Mesenchymal stem cell (in vitro differentiated cells and primary cell): ENCODE data around the gene CTAGE9.

Experiments used
- DNase-seq: peaks from one replicate; pipeline ENCODE4 v3.0.0-alpha.2; 2013
- H2AFZ ChIP-seq: one replicate; pipeline ENCODE4 v1.6.1; 2013; ENCODE audit warnings: low read depth, mild to moderate bottlenecking, control low read depth, inconsistent platforms, low read length, moderate library complexity
- H2AK5ac ChIP-seq: 2 replicates; pipeline ENCODE4 v1.6.1; 2013; ENCODE audit warnings: low read length, moderate library complexity, mild to moderate bottlenecking, inconsistent platforms; ENCODE audit not compliant: severe bottlenecking
- H2BK120ac ChIP-seq: one replicate; pipeline ENCODE4 v1.6.1; 2013; ENCODE audit warnings: low read depth, mild to moderate bottlenecking, inconsistent platforms, low read length, moderate library complexity
- H2BK12ac ChIP-seq, 2 experiments: one replicate each; pipeline ENCODE4 v1.6.1; 2013; ENCODE audit warnings: inconsistent platforms in 2 of 2, low read length in 2 of 2, mild to moderate bottlenecking in 2 of 2, moderate library complexity in 2 of 2, control low read depth in 1 of 2
- H2BK15ac ChIP-seq: one replicate; pipeline ENCODE4 v1.6.1; 2013; ENCODE audit warnings: mild to moderate bottlenecking, low read depth, inconsistent platforms; ENCODE audit not compliant: poor library complexity, severe bottlenecking
- H2BK5ac ChIP-seq: 2 replicates; pipeline ENCODE4 v1.6.1; 2013; ENCODE audit warnings: low read depth, mild to moderate bottlenecking, low read length, control low read depth, inconsistent platforms; ENCODE audit not compliant: poor library complexity, severe bottlenecking
- H3K14ac ChIP-seq, 2 experiments: one replicate each; pipeline ENCODE4 v1.6.1; 2013; ENCODE audit warnings: inconsistent platforms in 2 of 2, low read length in 2 of 2, control low read depth in 1 of 2, mild to moderate bottlenecking in 1 of 2, moderate library complexity in 1 of 2
- H3K18ac ChIP-seq, 2 experiments: one replicate each; pipeline ENCODE4 v1.6.1; 2013; ENCODE audit warnings: inconsistent platforms in 2 of 2, low read length in 2 of 2, control low read depth in 1 of 2, low read depth in 1 of 2, mild to moderate bottlenecking in 1 of 2
- H3K23ac ChIP-seq, 2 experiments: one replicate each; pipeline ENCODE4 v1.6.1; 2013; ENCODE audit warnings: inconsistent platforms in 2 of 2, low read length in 2 of 2, mild to moderate bottlenecking in 2 of 2, moderate library complexity in 2 of 2, control low read depth in 1 of 2
- H3K27ac ChIP-seq: 2 replicates; pipeline ENCODE4 v1.5.1; 2013; ENCODE audit warnings: mild to moderate bottlenecking, moderate library complexity, low read length, control low read depth, inconsistent platforms; ENCODE audit not compliant: poor library complexity, severe bottlenecking
- H3K27me3 ChIP-seq, 2 experiments: 2 replicates each; pipeline versions ENCODE4 v1.6.1 to v1.7.0; 2013; ENCODE audit warnings: low read length in 2 of 2, mild to moderate bottlenecking in 2 of 2, moderate library complexity in 2 of 2, control low read depth in 1 of 2, inconsistent platforms in 1 of 2; ENCODE audit not compliant: control insufficient read depth in 1 of 2, insufficient read depth in 1 of 2
- H3K36me3 ChIP-seq, 2 experiments: 2 replicates each; pipeline versions ENCODE4 v1.6.1 to v1.7.0; 2013; ENCODE audit warnings: low read length in 2 of 2, control low read depth in 1 of 2, inconsistent platforms in 1 of 2, low read depth in 1 of 2, mild to moderate bottlenecking in 1 of 2; ENCODE audit not compliant: insufficient read depth in 2 of 2, control insufficient read depth in 1 of 2
- H3K4ac ChIP-seq, 2 experiments: one replicate each; pipeline ENCODE4 v1.6.1; 2013; ENCODE audit warnings: inconsistent platforms in 2 of 2, low read length in 2 of 2, mild to moderate bottlenecking in 2 of 2, moderate library complexity in 2 of 2, control low read depth in 1 of 2, low read depth in 1 of 2
- H3K4me1 ChIP-seq: 2 replicates; pipeline ENCODE4 v1.6.1; 2013; ENCODE audit warnings: low read depth, low read length, control low read depth; ENCODE audit not compliant: control insufficient read depth, insufficient read depth
- H3K4me2 ChIP-seq: 2 replicates; pipeline ENCODE4 v1.6.1; 2013; ENCODE audit warnings: low read length, mild to moderate bottlenecking, inconsistent platforms; ENCODE audit not compliant: poor library complexity, severe bottlenecking
- H3K4me3 ChIP-seq, 2 experiments: 2 replicates each; pipeline versions ENCODE4 v1.5.1 to v1.7.0; 2013; ENCODE audit warnings: low read length in 2 of 2, mild to moderate bottlenecking in 2 of 2, control low read depth in 1 of 2, low read depth in 1 of 2; ENCODE audit not compliant: insufficient read depth in 1 of 2
- H3K79me1 ChIP-seq: replicated peaks from 2 replicates; pipeline ENCODE4 v1.6.1; 2013; ENCODE audit warnings: mild to moderate bottlenecking, control low read depth, low read length, inconsistent platforms; ENCODE audit not compliant: poor library complexity, severe bottlenecking
- H3K9ac ChIP-seq: 2 replicates; pipeline ENCODE4 v1.7.0; 2013; ENCODE audit warnings: mild to moderate bottlenecking, low read length, moderate library complexity
- H3K9me3 ChIP-seq: 2 replicates; pipeline ENCODE4 v1.7.0; 2013; ENCODE audit warnings: mild to moderate bottlenecking, low read length; ENCODE audit not compliant: control insufficient read depth
- H4K8ac ChIP-seq: one replicate; pipeline ENCODE4 v1.6.1; 2013; ENCODE audit warnings: inconsistent platforms, mild to moderate bottlenecking, low read length, moderate library complexity
- H4K91ac ChIP-seq: one replicate; pipeline ENCODE4 v1.6.1; 2013; ENCODE audit warnings: mild to moderate bottlenecking, low read length, inconsistent platforms
- WGBS: methylation state at CpG from one replicate; pipeline ENCODE4 v1.1.7; 2013; ENCODE audit warnings: mixed read lengths; 5-methylcytosine and 5-hydroxymethylcytosine counted together

The CTAGE9 gene

DNA sequence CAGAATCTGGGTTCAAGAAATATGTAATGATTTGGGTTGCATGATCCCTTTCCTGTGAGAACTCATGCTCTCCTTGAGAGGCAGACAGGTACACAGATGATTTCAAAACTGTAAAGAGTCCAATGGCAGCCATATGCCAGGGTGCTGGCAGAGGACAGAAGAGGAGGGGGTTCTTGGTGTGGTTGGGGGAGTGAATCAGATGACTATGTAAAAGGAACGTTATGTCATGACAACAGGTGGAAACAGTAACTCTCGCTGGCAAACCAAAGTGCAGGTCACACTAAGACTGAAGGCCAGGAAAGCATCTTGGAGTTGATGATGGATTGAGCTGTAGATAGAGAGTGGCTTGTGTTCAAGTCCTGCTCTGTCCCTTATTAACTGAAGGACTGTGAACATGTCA, 29.9 kb downstream of the CTAGE9 start:
- H3K4me1 ChIP-seq = no peaks in the 10 kb centered on the region
- no peak overlapping the region for H2BK120ac ChIP-seq
- H2BK12ac ChIP-seq = no peak overlapping the region
- WGBS = 92% methylated on average over 2 of the region's 2 CpGs
- no peak overlapping the region for H3K14ac ChIP-seq
- H2BK5ac ChIP-seq = no peak overlapping the region
- DNase-seq = no peak
- no peak overlapping the region for H3K23ac ChIP-seq
- no peaks in the 10 kb centered on the region for H3K36me3 ChIP-seq
- H2AFZ ChIP-seq = no peak overlapping the region
- no peak overlapping the region for H3K4me3 ChIP-seq
- H3K18ac ChIP-seq = no peak overlapping the region
- H3K4ac ChIP-seq = no peak overlapping the region
- H4K8ac ChIP-seq = no peak overlapping the region
- H3K27me3 ChIP-seq = no peaks in the 10 kb centered on the region
- no peak overlapping the region for H2AK5ac ChIP-seq
- H3K79me1 ChIP-seq = no peaks in the 10 kb centered on the region
- no peak overlapping the region for H3K4me2 ChIP-seq
- no peak overlapping the region for H3K27ac ChIP-seq
- no peak overlapping the region for H4K91ac ChIP-seq
- H2BK15ac ChIP-seq = no peak overlapping the region
- no peak overlapping the region for H3K9ac ChIP-seq
- H3K9me3 ChIP-seq = no peaks in the 10 kb centered on the region

DNA sequence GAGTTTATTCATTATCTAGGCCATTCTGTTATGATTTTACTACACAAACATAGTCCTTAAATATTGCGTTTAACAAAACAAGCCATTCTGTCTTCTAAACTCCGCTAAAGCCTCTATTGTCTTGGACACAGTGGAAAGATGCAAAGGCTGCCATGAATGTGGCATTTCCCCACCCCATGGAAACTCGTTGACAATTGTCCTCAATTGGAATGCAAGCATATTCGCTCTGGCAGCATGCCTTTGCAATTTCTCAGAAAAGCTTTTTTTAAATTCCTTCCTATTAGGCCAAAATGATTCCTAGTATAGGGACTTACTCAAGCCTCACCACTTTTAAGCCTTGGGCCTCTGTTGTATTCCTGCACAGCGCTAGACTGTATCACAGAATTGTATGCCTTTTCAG, 32.4 kb downstream of the CTAGE9 start:
- no peak for DNase-seq
- Histone ChIP-seq H3K27me3 (no peaks in the 10 kb centered on the region), H3K9ac (no peak overlapping the region), H2BK15ac (no peak overlapping the region), H2BK5ac (no peak overlapping the region), H2AFZ (no peak overlapping the region), H3K18ac (no peak overlapping the region), H3K4ac (no peak overlapping the region), H4K91ac (no peak overlapping the region), H2AK5ac (no peak overlapping the region), H4K8ac (no peak overlapping the region), H3K4me2 (no peak overlapping the region), H3K14ac (no peak overlapping the region), H3K4me3 (no peak overlapping the region), H3K4me1 (no peaks in the 10 kb centered on the region), H3K9me3 (no peaks in the 10 kb centered on the region), H3K27ac (no peak overlapping the region), H3K36me3 (no peaks in the 10 kb centered on the region), H3K79me1 (no peaks in the 10 kb centered on the region), H2BK120ac (no peak overlapping the region), H2BK12ac (no peak overlapping the region), H3K23ac (no peak overlapping the region)
- 79% methylated on average over 5 of the region's 5 CpGs for WGBS

DNA sequence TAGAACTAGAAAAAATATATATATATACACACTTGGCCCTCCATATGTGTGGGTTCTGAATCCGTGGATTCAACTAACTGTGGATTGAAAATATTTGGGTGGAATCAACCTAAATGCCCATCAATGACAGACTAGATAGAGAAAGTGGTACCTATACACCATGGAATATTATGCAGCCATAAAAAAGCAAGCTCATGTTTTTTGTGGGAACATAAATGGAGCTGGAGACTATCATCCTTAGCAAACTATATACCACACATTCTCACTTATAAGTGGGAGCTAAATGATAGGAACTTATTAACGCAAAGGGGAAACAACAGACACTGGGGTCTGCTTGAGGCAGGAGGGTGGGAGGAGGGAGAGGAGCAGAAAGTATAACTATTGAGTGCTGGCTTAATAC, 37.6 kb downstream of the CTAGE9 start:
- Histone ChIP-seq H3K79me1 (no peaks in the 10 kb centered on the region), H4K91ac (no peak overlapping the region), H3K14ac (no peak overlapping the region), H2BK15ac (no peak overlapping the region), H3K18ac (no peak overlapping the region), H3K4me1 (no peaks in the 10 kb centered on the region), H2AK5ac (no peak overlapping the region), H2AFZ (no peak overlapping the region), H3K4me2 (no peak overlapping the region), H3K4me3 (no peak overlapping the region), H3K36me3 (no peaks in the 10 kb centered on the region), H2BK12ac (no peak overlapping the region), H2BK5ac (no peak overlapping the region), H3K27me3 (no peaks in the 10 kb centered on the region), H3K27ac (no peak overlapping the region), H3K23ac (no peak overlapping the region), H3K9me3 (no peaks in the 10 kb centered on the region), H4K8ac (no peak overlapping the region), H2BK120ac (no peak overlapping the region), H3K9ac (no peak overlapping the region), H3K4ac (no peak overlapping the region)
- no CpG with 5 or more reads among the region's 2 CpGs for whole genome bisulfite sequencing
- DNase-seq = no peak

DNA sequence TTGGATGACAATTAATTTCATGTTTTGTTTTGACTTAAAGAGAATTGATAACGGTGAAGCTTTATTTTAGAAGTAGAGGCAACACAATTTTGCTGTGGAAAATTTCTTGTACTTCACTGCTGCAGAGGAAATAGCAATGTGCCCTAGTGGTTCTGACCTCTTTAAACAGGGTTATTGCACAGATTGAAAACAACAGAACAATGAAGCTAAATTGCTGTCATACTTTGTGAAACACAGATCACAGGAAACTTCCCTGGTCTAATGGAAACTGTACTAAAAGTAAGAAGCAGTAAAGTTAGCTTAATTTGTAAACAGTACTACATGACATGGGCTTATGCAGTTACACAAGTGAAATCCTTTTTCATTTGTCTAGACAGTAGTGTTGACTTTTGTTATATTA, 40.9 kb downstream of the CTAGE9 start:
- no peaks in the 10 kb centered on the region for H3K9me3 ChIP-seq
- no peak overlapping the region for H3K18ac ChIP-seq
- H2BK120ac ChIP-seq = no peak overlapping the region
- no peak overlapping the region for H3K14ac ChIP-seq
- no peak overlapping the region for H2BK15ac ChIP-seq
- 89% methylated on average over 1 of the region's 1 CpG for WGBS
- no peak overlapping the region for H2BK12ac ChIP-seq
- no peaks in the 10 kb centered on the region for H3K79me1 ChIP-seq
- no peak overlapping the region for H3K9ac ChIP-seq
- no peak overlapping the region for H3K27ac ChIP-seq
- H3K4me1 ChIP-seq = no peaks in the 10 kb centered on the region
- H3K27me3 ChIP-seq = no peaks in the 10 kb centered on the region
- no peak overlapping the region for H3K4me3 ChIP-seq
- H4K8ac ChIP-seq = no peak overlapping the region
- no peaks in the 10 kb centered on the region for H3K36me3 ChIP-seq
- H3K4ac ChIP-seq = no peak overlapping the region
- H2AFZ ChIP-seq = no peak overlapping the region
- DNase-seq = peak; percentile 10
- no peak overlapping the region for H3K23ac ChIP-seq
- H3K4me2 ChIP-seq = no peak overlapping the region
- no peak overlapping the region for H2BK5ac ChIP-seq
- no peak overlapping the region for H4K91ac ChIP-seq
- no peak overlapping the region for H2AK5ac ChIP-seq
